HCT116 (cell line): Measurements from ENCODE around the gene TMEM106C.

ENCODE experiments used
- EZH2 ChIP-seq: fragments of 200-600 bp; sonication (generic); IDR thresholded peaks from 2 replicates; pipeline ENCODE4 v1.6.1; 2017; ENCODE audit warnings: antibody characterized with exemption, mixed run types
- POLR2A ChIP-seq: IDR thresholded peaks from 2 replicates; pipeline ENCODE4 v1.7.0; 2011; ENCODE audit warnings: borderline replicate concordance; ENCODE audit not compliant: insufficient read depth, insufficient read length; ENCODE audit errors: extremely low read depth
- TF ChIP-seq, protein P1 (sequence below): IDR thresholded peaks from 2 replicates; pipeline ENCODE4 v1.6.1; 2012; ENCODE audit warnings: low read depth

DNA sequence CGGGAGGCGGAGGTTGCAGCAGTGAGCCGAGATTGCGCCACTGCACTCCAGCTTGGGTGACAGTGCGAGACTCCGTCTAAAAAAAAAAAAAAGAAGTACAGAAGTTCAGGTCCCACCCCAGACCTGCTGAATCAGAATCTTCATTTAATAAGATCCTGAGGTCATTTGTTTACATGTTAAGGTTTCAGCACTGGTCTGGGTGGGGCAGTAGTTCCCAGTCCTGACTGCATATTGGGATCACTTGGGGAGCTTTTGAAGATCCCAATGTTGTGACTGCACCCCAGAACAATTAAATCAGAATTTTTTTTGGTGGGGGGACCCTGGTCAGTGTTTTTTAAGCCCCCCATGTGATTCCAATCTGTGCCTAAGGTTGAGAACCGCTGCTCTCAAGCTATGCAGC lies 52.6 kb downstream of the TMEM106C start:
- no peak for TF ChIP-seq POLR2A
- no peak for TF ChIP-seq EZH2
- TF ChIP-seq, protein P1, sequence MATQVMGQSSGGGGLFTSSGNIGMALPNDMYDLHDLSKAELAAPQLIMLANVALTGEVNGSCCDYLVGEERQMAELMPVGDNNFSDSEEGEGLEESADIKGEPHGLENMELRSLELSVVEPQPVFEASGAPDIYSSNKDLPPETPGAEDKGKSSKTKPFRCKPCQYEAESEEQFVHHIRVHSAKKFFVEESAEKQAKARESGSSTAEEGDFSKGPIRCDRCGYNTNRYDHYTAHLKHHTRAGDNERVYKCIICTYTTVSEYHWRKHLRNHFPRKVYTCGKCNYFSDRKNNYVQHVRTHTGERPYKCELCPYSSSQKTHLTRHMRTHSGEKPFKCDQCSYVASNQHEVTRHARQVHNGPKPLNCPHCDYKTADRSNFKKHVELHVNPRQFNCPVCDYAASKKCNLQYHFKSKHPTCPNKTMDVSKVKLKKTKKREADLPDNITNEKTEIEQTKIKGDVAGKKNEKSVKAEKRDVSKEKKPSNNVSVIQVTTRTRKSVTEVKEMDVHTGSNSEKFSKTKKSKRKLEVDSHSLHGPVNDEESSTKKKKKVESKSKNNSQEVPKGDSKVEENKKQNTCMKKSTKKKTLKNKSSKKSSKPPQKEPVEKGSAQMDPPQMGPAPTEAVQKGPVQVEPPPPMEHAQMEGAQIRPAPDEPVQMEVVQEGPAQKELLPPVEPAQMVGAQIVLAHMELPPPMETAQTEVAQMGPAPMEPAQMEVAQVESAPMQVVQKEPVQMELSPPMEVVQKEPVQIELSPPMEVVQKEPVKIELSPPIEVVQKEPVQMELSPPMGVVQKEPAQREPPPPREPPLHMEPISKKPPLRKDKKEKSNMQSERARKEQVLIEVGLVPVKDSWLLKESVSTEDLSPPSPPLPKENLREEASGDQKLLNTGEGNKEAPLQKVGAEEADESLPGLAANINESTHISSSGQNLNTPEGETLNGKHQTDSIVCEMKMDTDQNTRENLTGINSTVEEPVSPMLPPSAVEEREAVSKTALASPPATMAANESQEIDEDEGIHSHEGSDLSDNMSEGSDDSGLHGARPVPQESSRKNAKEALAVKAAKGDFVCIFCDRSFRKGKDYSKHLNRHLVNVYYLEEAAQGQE = no peak
